Uterus (tissue), 2 donors: ENCODE data around the gene SLC38A8.

ENCODE experiments used
- POLR2A ChIP-seq, 2 donors: fragments of 450-650 bp; IDR thresholded peaks; one replicate each; pipeline ENCODE4 v1.6.1; 2016; ENCODE audit warnings: antibody characterized with exemption in 2 of 2, mild to moderate bottlenecking in 1 of 2, moderate library complexity in 1 of 2
- TF ChIP-seq, protein P1 (sequence below), 4 experiments: fragments of 200-600 bp in 2 of 4; fragments of 450-650 bp in 2 of 4; sonication (generic) in 2 of 4; IDR thresholded peaks; one replicate each; pipeline ENCODE4 v1.5.1; 2016 to 2019; ENCODE audit warnings: antibody characterized with exemption in 4 of 4, mild to moderate bottlenecking in 2 of 4, moderate library complexity in 1 of 4

- TF ChIP-seq, protein P1, sequence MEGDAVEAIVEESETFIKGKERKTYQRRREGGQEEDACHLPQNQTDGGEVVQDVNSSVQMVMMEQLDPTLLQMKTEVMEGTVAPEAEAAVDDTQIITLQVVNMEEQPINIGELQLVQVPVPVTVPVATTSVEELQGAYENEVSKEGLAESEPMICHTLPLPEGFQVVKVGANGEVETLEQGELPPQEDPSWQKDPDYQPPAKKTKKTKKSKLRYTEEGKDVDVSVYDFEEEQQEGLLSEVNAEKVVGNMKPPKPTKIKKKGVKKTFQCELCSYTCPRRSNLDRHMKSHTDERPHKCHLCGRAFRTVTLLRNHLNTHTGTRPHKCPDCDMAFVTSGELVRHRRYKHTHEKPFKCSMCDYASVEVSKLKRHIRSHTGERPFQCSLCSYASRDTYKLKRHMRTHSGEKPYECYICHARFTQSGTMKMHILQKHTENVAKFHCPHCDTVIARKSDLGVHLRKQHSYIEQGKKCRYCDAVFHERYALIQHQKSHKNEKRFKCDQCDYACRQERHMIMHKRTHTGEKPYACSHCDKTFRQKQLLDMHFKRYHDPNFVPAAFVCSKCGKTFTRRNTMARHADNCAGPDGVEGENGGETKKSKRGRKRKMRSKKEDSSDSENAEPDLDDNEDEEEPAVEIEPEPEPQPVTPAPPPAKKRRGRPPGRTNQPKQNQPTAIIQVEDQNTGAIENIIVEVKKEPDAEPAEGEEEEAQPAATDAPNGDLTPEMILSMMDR (IDR thresholded peaks at IDR 0.05) = no peak
- no peak for TF ChIP-seq POLR2A (IDR thresholded peaks at IDR 0.05)
Measured at GRCh38 chr16:83980794-83981193, 61.8 kb downstream of the SLC38A8 start.
